ENCODE measurements around the gene SMARCA2. TPM values are rescaled to one million over a fixed set of nuclear protein-coding genes. Genes with fewer than 3 reads are reported as not detected.

SMARCA2 gene
- total and polyA plus RNA-seq, 5 experiments from 2014 or later = 36.1 to 238 (median 78.7) TPM

DNA sequence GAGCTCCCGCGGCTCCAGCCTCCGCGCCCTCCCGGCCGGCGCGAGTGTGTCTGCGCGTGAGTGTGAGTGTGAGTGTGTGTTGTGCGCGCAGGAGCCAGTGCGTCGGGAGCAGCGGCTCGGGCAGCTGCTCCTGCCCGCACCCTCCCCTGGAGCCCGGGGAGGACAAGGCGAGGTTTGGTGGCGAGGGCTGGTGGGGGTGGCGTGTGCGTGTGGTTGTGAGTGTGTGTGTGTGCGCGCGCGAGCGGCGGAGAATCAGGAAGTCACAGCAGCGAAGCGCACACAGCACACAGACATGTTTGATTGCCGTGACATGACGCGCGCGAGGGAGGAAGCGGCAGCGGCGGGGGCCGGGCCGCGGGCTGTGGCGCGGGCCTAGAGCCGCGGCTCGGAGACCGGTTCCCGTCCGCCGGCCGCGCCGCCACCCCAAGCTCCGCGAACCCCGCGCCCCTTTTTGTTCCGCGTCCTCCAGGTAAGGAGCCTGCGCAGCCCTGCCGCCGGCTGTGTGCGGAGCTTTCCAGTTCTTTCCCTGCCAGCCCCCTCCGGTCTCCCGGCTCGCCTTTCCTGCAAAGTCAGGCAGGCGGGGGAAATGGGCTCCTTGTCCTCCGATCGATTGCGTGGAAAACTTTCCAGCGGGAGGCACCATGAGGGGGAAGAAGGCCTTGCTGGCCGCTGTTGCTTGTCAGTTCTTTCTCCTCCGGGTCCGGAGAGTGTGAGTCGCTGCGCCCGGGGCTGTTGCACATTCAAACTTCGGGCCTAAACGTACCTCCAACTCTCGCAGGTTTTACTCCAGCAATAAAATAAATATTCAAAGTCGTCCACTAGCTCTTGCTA lies 2.4 kb downstream of the SMARCA2 start:
- Mint-ChIP-seq H3K4me1 (peaks cover 27 to 57% (median 50%) of the 10 kb centered on the region in 4 donors), H3K4me3 (peak overlapping the region; percentile 93 to 100 (median 98)), H3K36me3 (peaks cover 0 to 6% (median 0%) of the 10 kb centered on the region in 3 donors), H3K27ac (peak overlapping the region; percentile 93 to 100 (median 98)), H3K27me3 (peaks cover 0 to 4% (median 0%) of the 10 kb centered on the region in 5 donors), H3K9me3 (peaks cover 0 to 2% (median 0%) of the 10 kb centered on the region in 9 donors)
- ATAC-seq (peak; percentile 37 to 46), DNase-seq (peak; percentile 71 to 93 (median 80))
- POLR2A ChIA-PET = interaction anchor here (0.7 to 6.0 kb wide), 9 partner anchors 10 to 1509 kb away, joined by 3 to 71 read pairs (median 5); no protein-coding TSS in a partner anchor

DNA sequence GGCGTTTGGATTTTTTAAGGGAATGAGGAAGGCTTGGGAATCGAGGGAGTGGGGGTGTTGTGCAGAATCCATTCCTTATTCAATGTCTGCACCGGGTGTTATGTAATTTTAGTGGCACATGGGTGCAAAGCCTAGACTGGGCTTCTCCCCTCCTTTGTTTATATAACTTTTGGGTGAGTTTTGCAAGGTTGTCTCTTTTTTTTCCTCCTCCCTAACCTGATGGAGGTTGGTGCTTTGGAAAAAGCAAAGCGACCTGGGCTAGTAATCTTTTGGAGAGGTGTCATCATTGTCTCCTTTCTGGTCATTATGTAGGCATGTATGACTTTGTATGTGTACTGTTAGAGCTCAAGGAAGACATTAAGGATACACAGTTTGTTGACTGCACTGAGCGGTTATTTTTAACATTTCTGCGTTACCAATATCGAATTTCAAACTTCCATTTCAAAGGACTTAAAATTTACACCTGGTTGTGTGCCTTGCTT lies 3.1 kb downstream of the SMARCA2 start:
- Mint-ChIP-seq H3K4me1 (peaks cover 33 to 59% (median 55%) of the 10 kb centered on the region in 4 donors), H3K27ac (peak overlapping the region; percentile 93 to 100 (median 98)), H3K27me3 (peaks cover 0 to 4% (median 0%) of the 10 kb centered on the region in 5 donors), H3K9me3 (peaks cover 0 to 2% (median 0%) of the 10 kb centered on the region in 9 donors), H3K36me3 (peaks cover 0 to 6% (median 0%) of the 10 kb centered on the region in 3 donors), H3K4me3 (peak overlapping the region; percentile 93 to 100 (median 98))
- POLR2A ChIA-PET = interaction anchor here (0.5 to 6.0 kb wide), 7 partner anchors 9 to 38 kb away, joined by 3 to 71 read pairs (median 4); no protein-coding TSS in a partner anchor
- no peak for DNase-seq
- no peak for ATAC-seq

DNA sequence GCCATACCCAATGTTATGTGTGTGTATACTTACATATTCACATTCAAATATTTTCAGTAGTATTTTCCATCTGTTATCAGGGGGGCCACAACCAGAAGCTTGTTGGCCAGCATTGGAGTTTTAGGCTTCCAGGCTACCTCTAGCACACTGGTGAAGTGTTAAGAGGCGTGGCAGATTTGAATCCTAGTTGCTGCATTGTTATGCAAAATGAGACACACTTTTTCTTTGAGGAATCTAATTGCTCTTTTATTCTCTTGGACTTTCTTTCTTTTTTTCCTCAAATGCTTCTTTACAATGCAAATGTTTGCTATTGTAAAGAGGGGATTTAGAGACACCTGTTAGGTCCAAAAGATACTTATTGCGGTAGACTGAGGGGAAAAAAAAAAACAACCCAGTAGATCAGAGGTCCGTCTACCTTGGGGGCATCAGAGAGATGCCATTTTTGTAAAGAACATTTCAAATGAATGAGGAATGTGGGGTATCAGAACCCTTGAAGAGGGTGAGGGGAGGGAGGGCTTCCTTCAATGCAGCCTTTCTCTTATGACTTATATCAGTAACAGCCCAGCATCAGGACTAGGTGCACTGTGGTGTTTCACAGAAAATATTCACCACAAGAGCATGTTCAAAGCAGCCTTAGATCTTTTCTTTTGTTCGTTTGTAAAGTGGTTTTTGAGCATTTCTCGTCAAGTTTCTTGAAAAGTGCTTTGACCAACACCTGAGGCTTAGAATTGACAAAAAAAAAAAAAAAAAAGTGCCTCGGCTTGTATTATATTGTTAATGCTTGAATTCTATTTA lies 3.8 kb downstream of the SMARCA2 start:
- peak overlapping the region; percentile 93 to 100 (median 98) for H3K4me3 Mint-ChIP-seq
- DNase-seq (peak in 8 of 10 donors; percentile 39 to 82 (median 60)), ATAC-seq (peak; percentile 8 to 14)
- peak overlapping the region; percentile 93 to 100 (median 98) for H3K27ac Mint-ChIP-seq
- H3K27me3 Mint-ChIP-seq = peaks cover 0 to 4% (median 0%) of the 10 kb centered on the region in 5 donors
- POLR2A ChIA-PET = interaction anchor here (0.5 to 6.0 kb wide), 4 partner anchors 10 to 35 kb away, joined by 3 to 71 read pairs (median 3); no protein-coding TSS in a partner anchor
- H3K4me1 Mint-ChIP-seq = peaks cover 39 to 65% (median 58%) of the 10 kb centered on the region in 4 donors
- H3K36me3 Mint-ChIP-seq = peaks cover 0 to 6% (median 0%) of the 10 kb centered on the region in 3 donors
- peaks cover 0 to 2% (median 0%) of the 10 kb centered on the region in 9 donors for H3K9me3 Mint-ChIP-seq

DNA sequence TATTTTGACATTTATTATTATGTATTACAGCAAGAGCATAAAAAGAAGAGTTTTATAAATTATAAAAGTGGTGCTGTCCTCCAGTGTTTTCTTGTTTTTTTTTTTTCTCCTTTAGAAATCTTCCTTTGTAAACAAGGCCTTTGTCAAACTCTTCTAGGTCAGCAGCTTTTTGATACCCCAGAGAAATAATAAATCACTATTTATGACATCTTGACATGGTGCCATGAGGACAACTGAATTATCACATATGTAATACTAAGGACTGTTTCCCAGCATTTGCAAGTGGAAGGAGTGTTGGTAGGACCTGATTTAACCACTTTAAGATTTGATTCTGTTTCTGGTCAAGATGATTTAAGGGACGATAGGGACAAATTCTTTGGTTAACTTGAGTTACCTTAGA lies 4.6 kb downstream of the SMARCA2 start:
- peaks cover 0 to 2% (median 0%) of the 10 kb centered on the region in 9 donors for H3K9me3 Mint-ChIP-seq
- H3K4me3 Mint-ChIP-seq = peak overlapping the region in 9 of 10 donors; percentile 46 to 100 (median 80)
- DNase-seq (no peak), ATAC-seq (no peak)
- H3K27me3 Mint-ChIP-seq = peaks cover 0 to 4% (median 0%) of the 10 kb centered on the region in 5 donors
- peak overlapping the region in 9 of 10 donors; percentile 28 to 99 (median 80) for H3K27ac Mint-ChIP-seq
- H3K36me3 Mint-ChIP-seq = peaks cover 0 to 6% (median 4%) of the 10 kb centered on the region in 3 donors
- peaks cover 46 to 70% (median 64%) of the 10 kb centered on the region in 4 donors for H3K4me1 Mint-ChIP-seq
- POLR2A ChIA-PET = interaction anchor here (6.0 kb wide), 1 partner anchor 34 kb away, joined by 71 read pairs; no protein-coding TSS in a partner anchor

DNA sequence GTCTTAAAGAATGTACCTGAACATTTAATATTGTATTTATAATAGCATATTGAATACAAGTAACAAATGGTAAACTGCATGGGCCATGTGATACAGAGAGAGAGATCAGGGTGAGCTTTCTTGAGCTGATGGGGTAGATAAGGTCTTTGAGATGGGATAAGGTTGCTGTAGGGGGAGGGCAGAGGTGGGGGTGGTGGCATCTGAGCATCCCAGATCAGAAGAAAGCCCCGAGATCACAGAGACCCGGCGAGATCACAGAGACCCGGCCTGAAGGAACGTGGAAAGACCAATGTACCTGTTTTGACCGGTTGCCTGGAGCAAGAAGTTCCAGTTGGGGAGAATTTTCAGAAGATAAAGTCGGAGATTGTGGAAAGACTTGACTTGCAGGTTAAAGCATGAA lies 6.6 kb downstream of the SMARCA2 start:
- Mint-ChIP-seq H3K27ac (peak overlapping the region; percentile 67 to 95 (median 84)), H3K27me3 (peaks cover 0 to 4% (median 0%) of the 10 kb centered on the region in 5 donors), H3K36me3 (peaks cover 0 to 8% (median 6%) of the 10 kb centered on the region in 3 donors), H3K9me3 (peaks cover 0 to 2% (median 0%) of the 10 kb centered on the region in 9 donors), H3K4me3 (peak overlapping the region; percentile 51 to 80 (median 76)), H3K4me1 (peaks cover 55 to 88% (median 83%) of the 10 kb centered on the region in 4 donors)
- no peak for ATAC-seq
- no peak for DNase-seq
- POLR2A ChIA-PET = interaction anchor here (0.7 to 1.6 kb wide), 2 partner anchors 9 to 33 kb away, joined by 3 read pairs; no protein-coding TSS in a partner anchor

DNA sequence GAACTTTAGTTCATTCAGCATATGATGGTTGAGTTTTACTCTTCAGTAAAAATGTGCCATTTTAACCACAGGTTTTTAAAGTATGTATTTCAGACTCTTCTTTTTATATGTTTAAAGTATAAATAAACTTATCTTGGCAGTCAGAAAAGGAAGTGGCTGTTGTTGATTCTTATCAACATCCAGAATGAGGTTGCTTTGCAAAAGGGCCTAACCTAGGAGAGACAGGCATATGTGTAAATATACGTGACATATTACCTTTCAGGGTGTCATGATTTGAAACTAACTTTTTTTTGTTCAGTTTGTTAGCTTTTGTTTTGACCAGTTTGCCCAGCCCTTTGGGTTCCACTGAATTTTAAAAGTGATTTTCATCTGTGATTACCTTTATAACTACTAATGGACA lies 7.4 kb downstream of the SMARCA2 start:
- H3K27me3 Mint-ChIP-seq = no peaks in the 10 kb centered on the region
- DNase-seq (peak in 2 of 10 donors; percentile 41 to 50), ATAC-seq (peak; percentile 13 to 33)
- H3K4me1 Mint-ChIP-seq = peaks cover 55 to 95% (median 89%) of the 10 kb centered on the region in 4 donors
- H3K9me3 Mint-ChIP-seq = no peaks in the 10 kb centered on the region
- peaks cover 0 to 10% (median 4%) of the 10 kb centered on the region in 3 donors for H3K36me3 Mint-ChIP-seq
- peak overlapping the region; percentile 51 to 80 (median 76) for H3K4me3 Mint-ChIP-seq
- peak overlapping the region; percentile 34 to 95 (median 80) for H3K27ac Mint-ChIP-seq
- POLR2A ChIA-PET = interaction anchor here (1.1 to 1.6 kb wide), 2 partner anchors 32 to 40 kb away, joined by 3 read pairs; no protein-coding TSS in a partner anchor

DNA sequence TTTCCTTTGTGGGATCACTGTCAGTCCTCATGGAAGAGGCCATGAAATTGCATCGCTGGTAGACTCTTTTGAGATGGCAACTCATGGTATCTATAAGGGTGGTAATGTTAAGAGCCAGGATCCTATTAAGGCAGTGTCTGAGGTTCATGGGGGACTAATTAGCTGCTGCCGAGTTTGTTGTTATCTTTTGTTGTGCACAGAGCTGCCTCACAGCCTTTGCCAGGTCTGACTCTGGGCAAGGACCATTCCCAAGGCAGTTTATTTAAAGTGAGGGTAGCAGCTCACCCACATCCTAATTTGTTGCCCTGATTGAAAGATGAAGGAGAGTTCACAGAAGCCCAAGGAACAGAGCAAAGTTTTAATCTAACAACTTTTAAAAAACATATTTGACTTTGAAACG lies 7.9 kb downstream of the SMARCA2 start:
- Mint-ChIP-seq H3K27me3 (no peaks in the 10 kb centered on the region), H3K4me3 (peak overlapping the region; percentile 51 to 80 (median 76)), H3K27ac (peak overlapping the region; percentile 67 to 95 (median 86)), H3K36me3 (peaks cover 0 to 13% (median under 1%) of the 10 kb centered on the region in 3 donors), H3K9me3 (no peaks in the 10 kb centered on the region), H3K4me1 (peaks cover 56 to 99% (median 93%) of the 10 kb centered on the region in 4 donors)
- DNase-seq (no peak), ATAC-seq (no peak)
- POLR2A ChIA-PET = interaction anchor here (1.1 to 1.6 kb wide), 2 partner anchors 32 to 40 kb away, joined by 3 read pairs; no protein-coding TSS in a partner anchor

DNA sequence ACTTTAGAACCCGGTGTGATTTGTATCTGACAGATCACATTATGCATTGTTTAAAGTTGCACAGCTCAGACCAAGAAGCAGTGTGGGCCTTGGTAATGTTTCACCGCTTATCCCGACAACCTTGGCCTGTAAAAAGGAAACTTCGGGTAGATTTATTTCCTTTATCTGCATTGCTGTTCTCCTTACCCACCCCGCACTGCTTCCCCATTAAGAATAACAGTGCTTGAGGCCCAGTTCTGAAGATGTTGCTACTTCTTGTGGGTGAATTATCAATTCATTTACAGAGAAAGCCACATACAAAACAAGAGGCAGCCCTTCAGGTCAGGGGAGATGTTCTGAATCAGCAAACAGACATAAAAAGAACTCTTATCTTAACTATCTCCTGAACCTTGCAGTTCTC lies 8.4 kb downstream of the SMARCA2 start:
- Mint-ChIP-seq H3K4me3 (peak overlapping the region; percentile 52 to 78 (median 74)), H3K27me3 (no peaks in the 10 kb centered on the region), H3K36me3 (peaks cover 0 to 18% (median 0%) of the 10 kb centered on the region in 3 donors), H3K4me1 (peaks cover 57 to 99% (median 94%) of the 10 kb centered on the region in 4 donors), H3K9me3 (no peaks in the 10 kb centered on the region), H3K27ac (peak overlapping the region; percentile 53 to 95 (median 82))
- POLR2A ChIA-PET = no interaction called here
- DNase-seq (no peak), ATAC-seq (no peak)

DNA sequence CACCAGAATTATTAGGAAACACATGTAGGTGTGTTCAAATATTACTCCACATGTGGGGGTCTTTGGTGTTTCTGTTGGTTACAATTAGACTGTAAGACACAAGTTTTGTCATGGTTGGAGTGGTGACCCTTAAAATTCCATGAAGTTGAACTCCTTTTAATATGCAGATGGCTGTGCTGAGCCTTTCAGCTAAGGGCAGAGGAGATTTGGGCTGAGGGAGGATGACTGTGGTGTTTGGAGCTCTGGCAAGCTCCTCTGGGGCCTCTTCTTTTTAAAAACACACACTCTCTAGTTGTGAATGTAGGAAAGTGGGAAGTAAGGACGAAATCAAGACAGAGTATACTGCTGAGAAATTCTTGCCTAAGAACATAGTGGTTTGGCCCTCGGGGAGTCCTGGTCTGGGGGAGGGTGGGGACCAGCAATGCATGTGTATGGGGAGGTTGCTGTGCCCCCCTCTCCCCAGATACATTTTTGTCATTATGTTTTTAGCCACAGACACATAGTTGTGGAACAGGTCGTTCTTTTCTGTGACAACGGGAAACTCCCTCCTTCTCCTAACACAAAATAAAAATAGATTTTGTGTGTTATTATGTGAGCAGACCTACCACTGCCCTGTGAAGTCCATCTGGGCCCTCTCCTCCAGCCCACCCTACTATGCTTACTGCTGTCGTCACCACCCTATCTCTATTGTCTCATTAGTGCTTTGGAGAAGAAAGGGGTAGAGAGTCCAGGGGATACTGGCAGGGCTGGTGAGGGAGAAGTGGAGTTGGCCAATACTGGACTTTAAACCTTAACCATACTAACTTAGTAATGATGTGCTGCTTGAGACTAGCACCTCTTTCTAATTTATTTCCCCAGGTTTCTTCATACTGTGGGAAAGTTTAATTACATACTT lies 10.0 kb downstream of the SMARCA2 start:
- no peak for ATAC-seq
- H3K27ac Mint-ChIP-seq = peak overlapping the region in 9 of 10 donors; percentile 23 to 95 (median 75)
- H3K27me3 Mint-ChIP-seq = no peaks in the 10 kb centered on the region

DNA sequence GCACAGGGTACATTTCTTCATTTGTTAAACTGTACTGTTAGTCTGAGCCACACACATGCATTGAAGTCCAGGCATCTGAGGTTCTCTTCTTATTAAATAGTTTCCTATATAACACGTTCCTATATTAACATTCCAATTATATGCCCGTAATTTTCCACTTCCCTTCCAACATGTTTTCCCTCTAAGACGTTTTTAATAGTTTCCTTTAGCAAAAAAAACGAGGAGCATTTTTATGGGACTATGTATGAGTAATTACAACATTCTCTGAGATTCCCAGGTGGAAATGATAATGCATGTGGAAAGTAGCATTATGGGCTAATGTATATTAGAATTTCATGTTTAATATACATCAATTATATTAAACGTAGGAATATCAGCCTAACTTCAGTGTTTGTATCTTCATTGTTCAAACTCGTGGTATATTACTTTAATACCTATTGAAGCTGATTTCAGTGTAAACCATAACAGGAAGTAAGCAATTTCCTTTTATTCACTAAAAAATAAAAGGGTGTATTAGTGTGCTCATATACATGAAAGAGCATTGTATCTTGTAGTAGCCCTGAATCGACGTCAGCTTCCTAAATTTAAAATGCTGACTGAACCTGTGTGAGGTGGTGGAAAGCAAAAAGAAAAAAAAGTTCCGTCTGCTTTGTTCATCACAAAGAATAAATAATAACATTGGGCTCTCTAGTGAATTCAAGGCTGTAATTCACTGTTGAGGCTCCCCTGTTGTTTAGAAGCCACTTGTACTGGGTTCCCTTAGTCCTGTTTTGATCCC lies 11.3 kb downstream of the SMARCA2 start:
- H3K27me3 Mint-ChIP-seq = no peaks in the 10 kb centered on the region
- H3K36me3 Mint-ChIP-seq = peaks cover 0 to 43% (median 7%) of the 10 kb centered on the region in 3 donors
- H3K4me3 Mint-ChIP-seq = peak overlapping the region in 9 of 10 donors; percentile 10 to 76 (median 50)
- no peaks in the 10 kb centered on the region for H3K9me3 Mint-ChIP-seq
- peak overlapping the region; percentile 18 to 85 (median 56) for H3K27ac Mint-ChIP-seq
- H3K4me1 Mint-ChIP-seq = peaks cover 61 to 99% (median 98%) of the 10 kb centered on the region in 4 donors
- peak in 3 of 10 donors; percentile 19 to 31 (median 28) for DNase-seq
- ATAC-seq = peak; percentile 18 to 67
- POLR2A ChIA-PET = interaction anchor here (2.1 to 2.8 kb wide), 2 partner anchors 9 to 12 kb away, joined by 8 to 11 read pairs; partner anchors contain the start of gene SMARCA2

More for the DNA sequence above, 10.0 kb downstream of the SMARCA2 start:
- Mint-ChIP-seq H3K36me3 (peaks cover 0 to 32% (median 6%) of the 10 kb centered on the region in 3 donors), H3K9me3 (no peaks in the 10 kb centered on the region), H3K4me1 (peaks cover 59 to 99% (median 95%) of the 10 kb centered on the region in 4 donors), H3K4me3 (peak overlapping the region in 9 of 10 donors; percentile 17 to 79 (median 72))
- POLR2A ChIA-PET = interaction anchor here (1.0 to 2.8 kb wide), 2 partner anchors 10 kb away, joined by 3 to 8 read pairs; partner anchors contain the start of gene SMARCA2
- DNase-seq = no peak
